Motor neuron (in vitro differentiated cells): Measurements from ENCODE around the gene TMIGD2. TPM values are rescaled to one million over a fixed set of nuclear protein-coding genes. Genes with fewer than 3 reads are reported as not detected.

ENCODE experiments used
- total RNA-seq, 8 experiments: library from RNA; unstranded; fragments of 300-600 nt; gene quantifications; 2 replicates each; pipeline versions ENCODE4 v1.2.3 to v1.2.4, GENCODE V29; 2022

The TMIGD2 gene
- total RNA-seq, 8 experiments from 2014 or later: 0.29 to 1.2 (median 0.43) TPM; not detected in 3

Other genes starting within 250 kb of the TMIGD2 start
- gene ZBTB7A, start 235.5 kb downstream of the TMIGD2 start, total RNA-seq: 10 to 100 TPM in 2 of 8 experiments, 1 to 10 TPM in 6; 1.6 to 13.5 (median 4.1) TPM
- gene MAP2K2, start 178.3 kb downstream of the TMIGD2 start, total RNA-seq: 100 to 1,000 TPM in 4 of 8 experiments, 10 to 100 TPM in 4; 77.0 to 159 (median 99.6) TPM
- gene CREB3L3, start 148.8 kb downstream of the TMIGD2 start, total RNA-seq: under 1 TPM in 5 of 8 experiments, not detected in 3; 0.08 to 0.59 (median 0.20) TPM
- 10 to 100 TPM; 20.7 to 30.7 (median 22.4) TPM for gene SIRT6, start 119.8 kb downstream of the TMIGD2 start, total RNA-seq
- 1 to 10 TPM in 5 of 8 experiments, under 1 TPM in 3; 0.29 to 4.0 (median 1.2) TPM for gene ANKRD24, start 119.7 kb downstream of the TMIGD2 start, total RNA-seq
- gene EBI3, start 72.9 kb downstream of the TMIGD2 start, total RNA-seq: 10 to 100 TPM in 1 of 8 experiments, under 1 TPM in 3, not detected in 4; 0.17 to 11.9 (median 0.83) TPM
- gene YJU2, start 55.3 kb downstream of the TMIGD2 start, total RNA-seq: 10 to 100 TPM; 12.0 to 26.1 (median 17.4) TPM
- gene SHD, start 23.1 kb downstream of the TMIGD2 start, total RNA-seq: 10 to 100 TPM in 4 of 8 experiments, 1 to 10 TPM in 1, under 1 TPM in 2, not detected in 1; 0.21 to 52.7 (median 28.5) TPM
- gene FSD1, start 2.2 kb upstream of the TMIGD2 start, total RNA-seq: 10 to 100 TPM in 5 of 8 experiments, 1 to 10 TPM in 2, not detected in 1; 5.0 to 43.4 (median 37.2) TPM
- gene STAP2, start 36.4 kb upstream of the TMIGD2 start, total RNA-seq: 1 to 10 TPM; 2.2 to 7.5 (median 4.6) TPM
- gene MPND, start 41.2 kb upstream of the TMIGD2 start, total RNA-seq: 10 to 100 TPM in 6 of 8 experiments, 1 to 10 TPM in 2; 4.1 to 20.0 (median 13.2) TPM
- gene SH3GL1, start 98.2 kb upstream of the TMIGD2 start, total RNA-seq: 10 to 100 TPM; 24.6 to 62.9 (median 40.6) TPM
- gene CHAF1A, start 100.3 kb upstream of the TMIGD2 start, total RNA-seq: 10 to 100 TPM in 3 of 8 experiments, 1 to 10 TPM in 5; 2.3 to 36.2 (median 3.1) TPM
- 10 to 100 TPM; 56.8 to 93.5 (median 74.0) TPM for gene UBXN6, start 155.4 kb upstream of the TMIGD2 start, total RNA-seq
- gene HDGFL2, start 169.9 kb upstream of the TMIGD2 start, total RNA-seq: 10 to 100 TPM; 29.2 to 87.0 (median 59.0) TPM
- 1 to 10 TPM in 2 of 8 experiments, under 1 TPM in 6; 0.11 to 1.1 (median 0.50) TPM for gene PLIN4, start 216.1 kb upstream of the TMIGD2 start, total RNA-seq
- gene PLIN5, start 232.8 kb upstream of the TMIGD2 start, total RNA-seq: 1 to 10 TPM in 3 of 8 experiments, under 1 TPM in 5; 0.36 to 2.6 (median 0.64) TPM
- gene LRG1, start 237.6 kb upstream of the TMIGD2 start, total RNA-seq: under 1 TPM; 0.07 to 0.63 (median 0.22) TPM